GM03348 (cell line): ENCODE measurements around the gene CEP41.

Source experiments
- DNase-seq: peaks from one replicate; pipeline ENCODE4 v3.0.0; 2012; ENCODE audit warnings: low spot score

The CEP41 gene

DNA sequence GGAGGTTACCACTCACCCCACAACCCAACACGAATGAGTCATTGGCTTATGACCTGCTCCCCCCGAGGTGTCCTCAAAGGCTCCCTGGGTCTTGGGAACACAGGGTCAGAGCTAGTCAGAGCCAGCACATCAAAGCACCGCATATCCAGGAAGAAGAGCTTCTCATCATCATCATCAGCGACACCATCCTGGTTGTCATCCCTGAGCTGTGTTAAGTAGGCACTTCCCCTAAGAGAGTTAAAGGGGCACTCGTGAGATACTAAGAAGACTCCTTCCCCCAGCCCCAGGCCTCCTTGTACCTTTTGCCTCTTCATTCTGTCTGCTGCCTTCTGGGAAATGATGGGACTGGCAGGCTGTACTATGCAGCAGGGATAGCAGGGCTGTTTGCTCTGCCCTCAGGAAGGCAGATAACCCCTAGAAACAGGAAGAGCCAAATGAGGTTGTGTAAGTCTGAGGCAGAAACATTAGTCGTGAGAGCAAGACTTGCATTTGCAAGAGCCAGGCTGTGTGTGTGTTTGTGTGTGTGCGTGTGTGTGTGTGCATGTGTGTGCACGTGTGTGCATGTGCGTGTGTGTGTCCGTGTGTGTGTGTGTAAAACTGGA is 71.6 kb downstream of the CEP41 start:
- DNase-seq: peak; percentile 35

DNA sequence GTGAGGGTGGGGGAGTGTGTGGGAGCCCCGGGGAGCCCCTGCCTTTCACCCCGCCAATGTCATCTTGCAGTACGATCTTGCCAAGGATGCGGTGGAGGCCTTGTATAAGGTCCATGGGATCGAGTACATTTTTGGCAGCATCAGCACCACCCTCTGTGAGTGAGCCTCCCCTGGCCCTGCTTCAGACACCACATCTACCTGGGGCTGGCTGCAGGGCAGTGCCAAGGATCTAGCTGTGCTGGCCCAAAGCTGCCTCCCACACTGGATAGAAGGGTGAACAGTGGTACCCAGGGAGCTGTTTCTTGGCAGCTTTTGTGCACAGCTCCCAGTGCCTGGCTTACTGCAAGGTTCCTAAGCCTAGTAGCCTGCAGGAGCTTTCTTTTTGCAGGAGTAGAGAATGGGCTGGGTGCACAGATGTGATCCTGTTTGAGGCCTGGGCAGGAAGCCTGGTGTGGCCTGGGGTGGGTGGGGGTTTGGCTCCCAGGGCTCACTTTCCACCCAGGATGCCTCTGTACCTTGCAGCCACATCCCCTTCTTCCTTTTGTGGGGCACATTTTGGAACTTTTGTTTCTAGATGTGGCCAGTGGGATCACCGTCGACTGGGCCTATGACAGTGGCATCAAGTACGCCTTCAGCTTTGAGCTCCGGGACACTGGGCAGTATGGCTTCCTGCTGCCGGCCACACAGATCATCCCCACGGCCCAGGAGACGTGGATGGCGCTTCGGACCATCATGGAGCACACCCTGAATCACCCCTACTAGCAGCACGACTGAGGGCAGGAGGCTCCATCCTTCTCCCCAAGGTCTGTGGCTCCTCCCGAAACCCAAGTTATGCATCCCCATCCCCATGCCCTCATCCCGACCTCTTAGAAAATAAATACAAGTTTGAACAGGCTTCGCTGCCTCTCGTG is 72.7 kb downstream of the CEP41 start:
- no peak for DNase-seq

DNA sequence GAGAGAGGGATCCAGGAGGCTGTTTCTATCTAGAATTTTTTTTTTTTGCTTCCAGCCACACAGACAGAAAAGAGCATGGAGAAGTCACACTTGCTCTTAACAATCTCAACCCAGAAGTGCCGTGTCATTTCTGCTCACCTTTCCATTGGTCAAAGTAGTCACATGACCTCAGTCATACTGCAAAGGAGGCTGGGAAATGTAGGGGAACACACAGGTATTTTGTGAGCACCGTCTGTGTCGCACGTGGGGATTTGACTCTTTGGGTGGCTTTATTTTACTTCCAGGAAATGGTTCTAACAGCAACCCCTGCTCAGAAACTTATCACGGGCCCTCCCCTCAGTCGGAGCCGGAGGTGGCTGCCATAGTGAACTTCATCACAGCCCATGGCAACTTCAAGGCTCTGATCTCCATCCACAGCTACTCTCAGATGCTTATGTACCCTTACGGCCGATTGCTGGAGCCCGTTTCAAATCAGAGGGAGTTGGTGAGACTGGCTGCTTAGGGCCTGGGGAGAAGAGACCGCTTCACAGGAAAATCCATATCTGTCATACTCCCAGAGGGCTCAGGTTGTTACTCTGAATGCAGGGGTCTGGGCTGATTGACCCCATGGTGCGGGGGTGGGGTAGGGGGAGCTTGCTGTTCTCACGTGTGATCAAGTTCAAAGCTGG is 73.6 kb downstream of the CEP41 start:
- no peak for DNase-seq

DNA sequence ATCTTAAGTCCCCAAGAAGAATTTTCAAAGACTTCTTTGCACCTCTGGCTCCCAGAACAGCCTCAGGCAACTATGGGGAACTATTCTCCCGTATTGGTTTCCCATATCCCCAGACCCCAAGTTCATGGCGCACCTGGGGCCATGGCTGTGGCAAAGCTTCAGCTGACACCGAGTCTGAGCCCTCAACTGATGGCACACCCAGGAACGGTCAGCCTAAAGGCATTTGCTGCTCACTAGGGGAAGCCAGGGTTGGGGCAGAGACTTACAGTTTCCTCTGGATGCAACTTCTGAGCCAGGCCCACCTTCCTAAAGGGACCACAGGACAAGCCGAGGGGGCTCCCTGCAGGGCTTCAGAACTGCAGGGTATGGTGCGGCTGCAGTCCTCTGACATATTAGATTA is 74.3 kb downstream of the CEP41 start:
- no peak for DNase-seq

DNA sequence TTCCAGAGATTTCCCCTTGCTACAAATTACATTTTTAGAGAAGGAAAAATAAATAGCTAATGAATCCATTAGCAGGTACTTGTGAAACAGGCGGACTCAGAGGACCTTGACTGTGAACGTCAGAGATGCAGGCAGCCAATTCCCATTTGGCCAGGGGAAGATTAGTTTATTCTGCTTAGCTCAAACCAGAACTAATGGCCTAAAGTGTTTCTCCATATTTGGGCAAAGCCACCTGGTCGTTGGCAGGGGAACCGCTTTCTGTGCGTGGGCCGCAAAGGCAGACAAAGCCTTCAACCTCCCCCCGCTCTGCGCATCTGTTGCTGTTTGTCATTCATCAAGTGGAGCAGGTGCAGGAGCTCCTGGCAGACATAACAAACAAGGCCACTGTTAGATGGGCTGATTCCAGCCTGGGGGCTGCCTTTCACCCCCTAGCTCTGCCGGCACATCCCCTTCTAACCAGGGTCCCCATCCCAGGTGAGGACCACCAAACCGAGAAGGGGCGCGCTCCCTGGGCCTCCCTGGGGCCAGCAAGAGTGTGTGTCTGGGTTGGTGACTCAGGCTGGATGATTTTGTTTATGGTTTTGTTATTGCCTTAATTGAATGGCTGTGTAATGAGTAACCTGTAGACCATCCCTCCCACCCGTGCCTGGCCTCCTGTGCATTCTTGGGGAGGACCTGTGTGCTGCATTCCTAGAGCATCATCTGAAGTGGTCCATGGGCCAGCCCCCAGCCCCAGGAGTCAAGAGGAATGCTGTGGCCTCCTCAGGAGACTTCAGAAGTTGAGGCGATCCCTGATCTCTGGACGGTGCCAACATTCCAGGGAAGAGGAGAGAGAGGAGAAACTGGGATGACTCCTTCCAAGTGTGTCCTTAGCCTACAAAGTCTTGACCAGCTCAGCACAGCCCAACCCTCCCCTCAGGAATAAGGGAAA is 75.0 kb downstream of the CEP41 start:
- peak; percentile 77 for DNase-seq

DNA sequence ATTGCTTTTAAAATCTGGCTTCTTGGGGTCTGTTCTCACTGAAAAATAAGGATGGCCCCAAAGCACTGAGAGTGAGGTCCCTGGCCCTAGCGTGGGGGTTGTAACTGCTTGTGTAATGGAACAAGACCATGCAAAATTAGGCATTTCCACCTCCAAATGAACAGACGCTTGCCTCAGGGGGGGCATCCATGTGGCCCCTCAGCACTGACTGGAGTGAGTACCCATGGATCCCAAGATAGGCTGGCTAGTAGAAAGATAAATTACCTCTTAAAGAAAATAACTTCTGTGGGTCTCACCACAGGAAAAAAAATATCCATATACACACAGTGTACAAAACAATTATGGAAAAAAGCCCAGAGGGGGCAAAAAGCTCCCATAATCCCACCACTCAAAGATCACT is 75.7 kb downstream of the CEP41 start:
- no peak for DNase-seq

DNA sequence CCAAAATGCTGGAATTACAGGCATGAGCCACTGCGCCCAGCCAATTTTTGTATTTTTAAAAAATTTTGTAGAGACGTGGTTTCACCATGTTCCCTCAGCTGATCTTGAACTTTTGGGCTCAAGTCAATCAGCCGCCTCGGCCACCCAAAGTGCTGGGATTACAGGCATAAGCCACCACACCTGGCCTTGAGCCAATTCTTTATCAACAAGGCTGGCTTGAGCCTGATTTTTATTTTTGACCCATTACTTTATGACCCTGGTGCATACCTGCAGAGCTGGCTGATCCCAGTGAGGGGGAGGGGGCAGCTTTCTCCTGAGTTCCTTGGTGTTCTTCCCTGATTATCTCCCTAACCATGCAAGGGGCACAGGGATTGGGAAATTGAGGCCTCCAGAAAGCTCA is 76.4 kb downstream of the CEP41 start:
- no peak for DNase-seq

DNA sequence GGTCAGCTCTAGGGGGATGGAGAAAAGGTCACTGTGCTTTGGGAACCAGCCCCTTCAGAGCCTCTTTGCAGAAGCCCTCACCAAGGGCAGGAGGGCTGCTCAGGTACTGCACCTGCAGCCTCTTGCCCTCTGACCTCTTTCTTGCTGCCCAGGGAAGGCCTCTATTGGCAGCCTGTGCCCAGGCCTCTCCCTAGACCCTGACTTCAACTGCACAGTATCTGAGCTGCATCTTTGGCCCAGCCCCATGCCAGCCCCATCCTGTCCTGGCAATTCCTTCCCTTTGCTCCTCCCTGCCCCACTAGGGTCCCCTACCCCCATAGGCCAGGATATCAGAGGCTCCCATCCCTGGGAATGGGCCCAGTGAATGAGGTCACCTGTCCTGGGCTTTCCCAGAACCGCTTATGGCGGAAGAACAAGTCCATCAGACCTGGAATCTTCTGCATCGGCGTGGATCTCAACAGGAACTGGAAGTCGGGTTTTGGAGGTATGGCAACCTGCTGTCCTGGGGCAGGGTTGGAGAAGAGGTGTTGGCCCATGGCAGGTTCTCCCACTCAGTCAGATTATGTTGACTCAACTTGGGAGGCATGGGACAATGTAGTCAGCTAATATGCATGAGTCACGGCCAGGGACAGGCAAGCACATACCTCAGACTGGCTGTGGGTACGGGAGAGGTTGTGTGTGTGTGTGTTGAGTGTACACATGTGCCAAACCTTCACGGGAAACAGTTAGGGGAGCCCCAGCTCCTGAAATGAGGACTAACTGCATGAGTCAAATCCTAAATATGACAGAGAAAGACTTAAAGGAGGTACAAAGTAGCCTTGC is 77.6 kb downstream of the CEP41 start:
- peak; percentile 79 for DNase-seq

DNA sequence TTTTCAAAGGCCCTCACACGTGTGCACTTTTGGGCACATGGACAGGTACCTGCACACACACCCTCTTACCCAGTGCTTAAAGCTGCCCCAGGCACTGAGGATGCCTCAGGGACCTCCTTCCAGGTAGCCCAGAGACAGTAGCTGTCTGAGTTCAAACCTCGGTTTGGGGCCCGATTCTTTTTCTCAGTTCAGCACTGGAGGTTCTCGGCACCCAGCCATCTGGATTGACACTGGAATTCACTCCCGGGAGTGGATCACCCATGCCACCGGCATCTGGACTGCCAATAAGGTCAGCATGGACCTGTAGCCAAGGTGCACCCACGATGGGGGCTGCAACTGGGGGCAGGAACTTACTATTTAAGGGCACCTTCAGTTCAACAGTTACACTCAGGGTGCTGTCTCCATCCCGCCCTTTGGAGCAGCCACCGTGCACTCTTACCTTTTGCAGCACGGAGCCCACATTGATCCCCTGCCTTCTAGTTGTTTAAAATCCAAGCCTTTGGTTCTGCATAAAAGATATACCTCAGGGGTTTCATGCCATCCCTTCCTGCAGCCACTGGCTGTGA is 78.5 kb downstream of the CEP41 start:
- no peak for DNase-seq

DNA sequence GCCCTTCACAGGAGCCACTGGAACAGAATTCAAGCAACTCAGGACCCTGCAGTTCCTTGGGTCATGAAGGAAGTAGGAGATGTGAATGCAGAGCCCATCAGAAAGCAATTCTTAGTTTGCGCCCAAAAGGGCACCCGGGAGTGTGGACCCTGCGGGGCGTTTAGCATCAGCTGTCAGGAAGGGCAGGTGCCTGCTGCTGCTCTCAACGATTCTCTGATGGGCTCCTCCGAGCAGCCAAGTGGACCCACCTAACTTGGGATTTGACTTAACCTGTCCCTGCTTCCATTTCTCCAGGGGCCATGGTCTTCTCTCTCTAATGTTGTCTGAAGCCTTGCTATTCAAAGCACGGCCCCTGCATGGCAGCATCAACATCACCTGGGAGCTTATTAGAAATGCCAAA is 79.1 kb downstream of the CEP41 start:
- DNase-seq: no peak

DNA sequence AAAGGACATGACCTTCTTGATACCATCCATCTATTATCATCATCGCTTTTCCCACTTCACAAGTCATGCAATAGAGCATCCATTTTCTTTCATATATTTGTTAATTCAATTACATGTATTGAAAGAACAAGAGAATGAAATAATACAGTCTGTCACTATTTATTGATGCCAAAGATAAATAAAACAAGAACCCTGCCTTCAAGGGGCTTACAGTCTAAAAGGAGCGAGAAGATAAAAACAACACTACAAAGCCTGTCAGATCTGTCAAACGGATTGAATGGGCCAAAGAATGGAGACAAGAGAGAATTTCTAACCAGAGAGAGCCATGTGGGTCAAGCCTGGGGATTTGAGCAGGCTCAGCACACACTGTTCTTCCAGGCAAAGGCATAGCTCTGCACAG is 80.3 kb downstream of the CEP41 start:
- DNase-seq: no peak

DNA sequence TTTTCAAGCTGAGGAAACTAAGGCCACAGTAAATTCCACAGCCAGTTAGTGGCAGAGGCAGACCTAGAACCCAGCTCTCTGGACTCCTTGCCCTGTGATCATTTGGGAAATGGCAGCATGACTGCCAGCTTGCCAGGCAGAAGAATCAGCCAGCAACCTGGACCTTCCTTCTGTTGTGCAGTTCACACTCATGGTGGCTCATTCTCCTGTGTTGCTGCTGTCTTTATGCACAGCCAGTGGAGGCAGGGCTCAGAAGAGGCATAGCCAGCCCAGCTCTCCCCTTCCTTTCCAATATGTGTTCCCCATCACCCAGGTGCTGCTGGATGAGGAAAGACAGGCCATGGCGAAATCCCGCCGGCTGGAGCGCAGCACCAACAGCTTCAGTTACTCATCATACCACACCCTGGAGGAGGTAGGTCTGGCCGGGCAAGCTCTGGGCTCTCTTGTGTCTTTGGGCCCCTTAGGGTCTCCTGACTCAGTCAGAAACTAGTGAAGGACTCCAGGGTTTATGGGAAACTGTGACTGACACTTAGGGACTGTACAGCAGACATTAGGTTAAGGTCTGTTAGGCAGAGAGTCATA is 81.4 kb downstream of the CEP41 start:
- DNase-seq: no peak

DNA sequence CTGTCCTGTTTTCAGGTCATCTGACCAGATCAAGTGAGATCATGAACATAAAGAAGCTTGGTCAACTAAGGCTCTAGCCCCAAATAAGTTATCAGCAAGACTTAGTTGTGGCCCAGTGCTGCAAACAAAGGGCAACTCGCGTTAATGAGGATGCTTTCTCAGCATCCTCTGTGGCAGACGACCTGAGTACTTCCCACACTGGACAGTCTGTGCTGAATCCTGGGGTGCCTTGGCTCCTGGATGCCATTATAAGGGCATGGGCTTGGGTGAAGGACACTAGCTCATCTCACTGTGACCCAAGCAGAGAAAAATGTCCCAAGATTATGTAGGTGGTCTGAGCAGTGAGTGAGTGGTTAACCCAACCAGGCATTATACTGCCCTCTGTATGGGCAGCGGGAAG is 82.3 kb downstream of the CEP41 start:
- no peak for DNase-seq

DNA sequence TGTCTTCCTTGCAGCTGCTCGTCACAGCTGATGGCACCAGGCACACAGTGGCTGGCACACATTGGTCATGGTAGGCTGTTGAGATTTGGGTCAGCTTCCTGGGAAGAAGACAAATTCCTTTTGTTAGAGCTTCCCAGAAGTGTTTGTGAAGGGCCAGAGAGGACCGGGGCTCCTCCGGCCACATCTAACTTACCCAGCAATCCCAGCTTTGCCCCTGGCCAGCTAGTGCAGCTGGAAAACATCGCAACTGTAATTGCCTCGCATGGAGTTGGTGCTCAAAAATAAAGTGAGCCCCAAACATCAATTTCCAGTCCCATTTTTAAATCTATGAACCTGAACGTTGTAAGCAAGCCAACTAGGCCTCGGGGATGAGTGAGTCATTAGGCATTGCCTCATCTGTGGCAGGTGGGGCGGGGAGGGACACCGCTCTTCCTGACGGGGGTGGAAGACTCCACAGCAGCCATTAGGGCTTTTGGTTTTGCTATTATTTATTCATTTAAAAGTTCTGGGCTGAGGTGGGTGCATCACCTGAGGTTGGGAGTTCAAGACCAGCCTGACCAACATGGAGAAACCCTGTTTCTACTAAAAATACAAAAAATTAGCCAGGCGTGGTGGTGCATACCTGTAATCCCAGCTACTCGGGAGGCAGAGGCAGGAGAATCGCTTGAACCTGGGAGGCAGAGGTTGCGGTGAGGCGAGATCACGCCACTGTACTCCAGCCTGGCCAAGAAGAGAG is 83.8 kb downstream of the CEP41 start:
- DNase-seq: peak; percentile 73

DNA sequence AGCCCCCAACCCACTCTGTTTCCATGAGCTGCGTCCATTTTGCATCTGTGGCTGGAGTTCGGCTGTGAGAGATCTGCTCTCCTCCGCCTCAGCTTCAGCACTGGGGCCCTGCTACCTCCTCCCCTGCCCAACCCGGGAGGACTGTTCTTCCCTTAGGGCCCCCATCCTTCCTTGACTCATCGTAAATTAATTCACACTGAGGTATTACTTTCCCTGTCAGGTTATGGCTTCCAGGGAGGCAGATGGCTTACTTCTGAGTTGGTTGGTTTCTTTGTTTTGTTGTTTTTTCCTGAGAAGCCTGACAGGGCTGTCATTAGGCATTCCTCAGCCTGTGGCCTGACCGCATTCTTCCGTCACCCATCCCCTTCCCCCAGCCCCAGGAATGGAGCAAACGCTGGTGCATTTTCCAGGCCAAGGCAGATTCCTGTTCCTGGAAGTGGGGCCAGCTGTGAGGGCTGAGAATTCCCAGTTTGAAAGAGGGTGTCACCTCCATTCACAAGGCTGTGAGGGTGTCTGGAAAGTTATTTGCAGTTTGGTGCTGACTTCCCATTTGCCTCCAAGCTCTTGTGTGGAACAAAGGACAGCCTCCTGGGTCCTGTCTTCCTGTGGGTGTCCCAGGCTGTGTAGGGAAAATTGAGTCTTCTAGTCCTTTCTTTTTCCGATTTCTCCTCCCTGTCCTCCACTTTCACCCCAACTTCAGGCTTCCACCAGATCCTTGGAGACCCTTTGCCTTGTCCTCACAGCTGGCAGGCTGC is 84.5 kb downstream of the CEP41 start:
- peak; percentile 91 for DNase-seq

DNA sequence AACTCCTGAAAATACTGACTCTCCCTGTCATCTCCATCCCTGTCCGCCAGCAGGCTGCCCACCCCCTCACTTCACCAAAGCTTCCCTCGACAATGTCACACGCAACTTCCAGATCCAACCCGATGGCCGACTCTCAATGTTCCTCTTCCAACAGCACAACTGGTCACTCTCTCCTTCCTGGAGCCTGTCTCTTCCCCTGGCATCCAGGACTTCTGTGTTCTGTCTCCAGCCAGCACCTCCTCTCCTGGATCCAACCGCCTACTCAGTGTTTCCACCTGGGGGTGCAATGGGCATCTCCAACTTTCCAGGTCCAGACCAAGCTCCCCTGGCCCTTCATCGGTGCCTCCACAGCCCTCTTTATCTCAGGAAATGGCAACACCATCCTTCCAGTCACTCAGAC is 87.6 kb downstream of the CEP41 start:
- DNase-seq: no peak

DNA sequence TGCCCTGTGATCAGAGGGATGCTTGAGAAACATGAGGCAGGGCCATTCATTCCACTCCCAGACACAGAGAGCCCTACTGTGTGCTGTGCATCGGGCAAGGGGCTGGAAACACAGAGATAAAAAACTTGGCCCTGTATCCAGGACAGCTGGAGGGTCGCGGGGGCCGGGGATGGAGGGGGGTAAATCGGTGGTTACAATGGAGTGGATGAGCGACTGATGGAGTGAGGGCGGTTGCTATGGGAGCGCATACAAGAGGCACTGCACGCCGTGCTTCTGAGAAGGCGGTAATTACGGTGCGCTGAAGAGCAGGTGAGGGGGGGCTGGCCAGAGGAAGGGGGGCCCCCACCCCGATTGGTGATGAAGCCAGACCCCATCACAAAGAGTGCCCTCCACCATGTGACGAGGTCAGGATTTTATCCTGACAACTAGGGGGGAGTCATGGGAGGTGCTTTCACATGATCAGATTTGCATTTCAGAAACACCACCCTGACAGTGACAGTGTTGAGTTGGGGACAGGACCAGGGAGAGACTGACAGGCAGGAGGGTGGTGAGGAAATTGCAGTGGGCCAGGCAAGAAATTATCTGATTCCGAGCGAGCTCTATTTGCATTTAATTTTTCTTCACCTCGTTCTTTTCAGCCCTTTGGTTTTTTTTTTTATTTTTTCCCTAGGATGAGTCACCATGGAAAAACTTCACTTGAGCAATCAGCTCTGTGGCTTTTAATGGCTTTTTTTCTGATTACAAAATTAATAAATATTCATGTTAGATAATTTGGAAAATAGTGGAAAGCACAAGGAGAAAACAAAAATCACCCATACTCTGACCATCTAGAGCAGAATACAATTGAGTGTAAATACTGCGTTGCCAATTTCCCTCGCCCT is 88.4 kb downstream of the CEP41 start:
- DNase-seq: peak; percentile 77

DNA sequence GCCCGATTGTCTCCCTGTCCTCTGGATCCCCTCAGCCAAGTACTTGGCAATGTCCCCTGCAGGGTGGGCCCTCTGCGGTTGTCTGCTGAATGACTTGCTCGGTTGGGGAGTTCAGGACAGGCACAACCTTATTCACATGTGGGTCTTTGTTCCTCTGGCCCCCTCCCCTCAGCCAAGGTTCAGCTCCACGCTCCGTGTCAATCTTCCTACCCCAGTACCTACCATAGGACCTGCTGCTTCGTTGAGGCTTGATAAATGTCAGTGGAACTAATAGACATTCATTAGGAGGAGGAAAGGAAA is 89.1 kb downstream of the CEP41 start:
- DNase-seq: no peak
